GM19351 (cell line): ENCODE results near the gene DIS3.
"Not testable (repeated sequence)": the region's sequence is repeated elsewhere in the genome, so short reads cannot be mapped to it uniquely, and the experiment has no call there.

ENCODE experiments used
- ATAC-seq: cut with Tn5 transposase; IDR thresholded peaks from one replicate; pipeline ENCODE4 v1.9.1; 2021; ENCODE audit warnings: mild to moderate bottlenecking, moderate library complexity; ENCODE audit not compliant: unreplicated experiment

Gene DIS3, protein sequence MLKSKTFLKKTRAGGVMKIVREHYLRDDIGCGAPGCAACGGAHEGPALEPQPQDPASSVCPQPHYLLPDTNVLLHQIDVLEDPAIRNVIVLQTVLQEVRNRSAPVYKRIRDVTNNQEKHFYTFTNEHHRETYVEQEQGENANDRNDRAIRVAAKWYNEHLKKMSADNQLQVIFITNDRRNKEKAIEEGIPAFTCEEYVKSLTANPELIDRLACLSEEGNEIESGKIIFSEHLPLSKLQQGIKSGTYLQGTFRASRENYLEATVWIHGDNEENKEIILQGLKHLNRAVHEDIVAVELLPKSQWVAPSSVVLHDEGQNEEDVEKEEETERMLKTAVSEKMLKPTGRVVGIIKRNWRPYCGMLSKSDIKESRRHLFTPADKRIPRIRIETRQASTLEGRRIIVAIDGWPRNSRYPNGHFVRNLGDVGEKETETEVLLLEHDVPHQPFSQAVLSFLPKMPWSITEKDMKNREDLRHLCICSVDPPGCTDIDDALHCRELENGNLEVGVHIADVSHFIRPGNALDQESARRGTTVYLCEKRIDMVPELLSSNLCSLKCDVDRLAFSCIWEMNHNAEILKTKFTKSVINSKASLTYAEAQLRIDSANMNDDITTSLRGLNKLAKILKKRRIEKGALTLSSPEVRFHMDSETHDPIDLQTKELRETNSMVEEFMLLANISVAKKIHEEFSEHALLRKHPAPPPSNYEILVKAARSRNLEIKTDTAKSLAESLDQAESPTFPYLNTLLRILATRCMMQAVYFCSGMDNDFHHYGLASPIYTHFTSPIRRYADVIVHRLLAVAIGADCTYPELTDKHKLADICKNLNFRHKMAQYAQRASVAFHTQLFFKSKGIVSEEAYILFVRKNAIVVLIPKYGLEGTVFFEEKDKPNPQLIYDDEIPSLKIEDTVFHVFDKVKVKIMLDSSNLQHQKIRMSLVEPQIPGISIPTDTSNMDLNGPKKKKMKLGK

GRCh38 chr13:72781451-72782439, at the start of gene DIS3, which contains the start of gene PIBF1:
TSS of gene DIS3 (minus strand) at chr13:72781900. CDS start at chr13:72781832, 68 bp downstream.
TSS of gene PIBF1 (plus strand) at chr13:72782133. CDS start at chr13:72783470, 1,337 bp downstream.
- peak; percentile 93 for ATAC-seq

GRCh38 chr13:72823724-72824123, 42.0 kb upstream of the DIS3 start:
- ATAC-seq, result no peak

DNA sequence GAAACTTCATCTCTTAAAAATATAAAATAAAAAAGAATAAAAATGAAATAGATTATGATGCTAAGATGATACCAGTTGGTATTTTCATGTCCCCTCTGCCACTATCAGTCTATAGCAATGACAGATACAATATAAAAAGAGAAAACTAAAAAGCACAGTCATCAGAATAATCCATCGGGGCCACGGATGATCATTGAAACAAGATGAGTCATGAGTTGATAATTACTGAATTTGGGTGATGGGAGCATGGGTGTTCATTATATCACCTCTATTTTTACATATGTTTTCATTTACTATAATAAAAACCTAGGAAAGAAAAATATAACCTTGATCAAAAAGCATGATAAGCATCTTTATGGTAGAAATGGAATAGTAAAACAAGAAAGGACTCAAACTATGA, 41.4 kb upstream of the DIS3 start:
- no peak for ATAC-seq

DNA sequence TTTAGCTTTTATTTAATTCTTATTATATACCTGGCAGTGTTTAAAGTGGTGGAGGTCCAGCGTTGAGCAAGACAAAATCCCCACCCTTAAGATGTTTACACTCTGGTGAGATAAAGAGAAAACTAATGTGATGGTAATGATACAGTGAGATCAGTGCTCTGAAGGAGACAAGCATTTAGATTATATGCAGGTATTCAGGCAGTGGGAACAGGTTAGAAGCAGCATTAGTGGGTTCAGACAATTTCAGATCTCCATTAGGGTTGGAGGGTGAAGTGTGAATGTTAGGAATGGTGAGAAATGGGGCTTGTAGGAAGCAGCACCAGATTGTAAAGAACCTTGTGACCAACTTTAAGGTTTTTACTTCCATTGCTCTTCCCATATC, 39.2 kb upstream of the DIS3 start:
- ATAC-seq, result no peak

- no peak for ATAC-seq
Observed at GRCh38 chr13:72820156-72820897, 38.6 kb upstream of the DIS3 start.

GRCh38 chr13:72808917-72809500, 27.3 kb upstream of the DIS3 start:
- ATAC-seq, result no peak

- ATAC-seq, result not testable (repeated sequence)
Observed at GRCh38 chr13:72806514-72806913, 24.8 kb upstream of the DIS3 start.

GRCh38 chr13:72805676-72806346, 24.1 kb upstream of the DIS3 start:
- ATAC-seq, result no peak

DNA sequence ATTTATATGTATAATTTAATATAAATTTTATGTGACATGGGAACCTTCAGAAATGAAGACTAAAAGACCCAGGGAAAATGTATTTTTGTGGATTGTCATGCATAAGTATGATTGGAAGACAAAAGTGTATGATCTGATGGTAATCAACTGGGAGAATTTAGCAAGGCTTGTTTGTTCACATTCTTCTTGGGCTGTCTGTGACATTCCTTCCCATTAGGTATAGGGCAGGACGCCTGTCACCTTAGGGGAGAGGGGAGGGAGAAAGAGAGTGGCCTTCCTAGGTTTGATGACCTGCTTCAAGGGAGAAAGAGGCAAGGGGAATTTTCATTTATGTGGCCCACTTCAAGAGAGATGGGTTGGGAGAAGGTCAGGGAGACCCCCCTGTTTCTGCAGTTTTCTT, 22.6 kb upstream of the DIS3 start:
- ATAC-seq, result no peak

DNA sequence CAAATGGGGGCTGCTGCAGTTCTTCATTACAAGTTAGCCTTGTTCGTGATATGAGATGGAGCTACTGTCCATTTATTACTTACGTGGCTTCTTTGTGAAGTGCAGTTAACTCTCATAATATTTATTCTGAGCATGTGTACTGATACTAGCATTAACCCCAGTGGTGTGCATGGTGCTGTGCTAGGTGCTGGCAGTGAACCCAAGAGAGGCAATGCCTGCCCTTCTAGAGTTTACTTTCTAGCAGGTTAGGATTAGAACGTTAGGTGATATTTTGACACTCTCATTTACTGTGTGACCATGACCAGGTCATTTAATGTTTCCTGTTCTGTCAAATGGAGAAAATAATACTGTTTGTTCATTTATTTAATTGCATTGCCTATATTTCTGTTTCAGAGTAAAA, 17.1 kb upstream of the DIS3 start:
- ATAC-seq, result no peak

DNA sequence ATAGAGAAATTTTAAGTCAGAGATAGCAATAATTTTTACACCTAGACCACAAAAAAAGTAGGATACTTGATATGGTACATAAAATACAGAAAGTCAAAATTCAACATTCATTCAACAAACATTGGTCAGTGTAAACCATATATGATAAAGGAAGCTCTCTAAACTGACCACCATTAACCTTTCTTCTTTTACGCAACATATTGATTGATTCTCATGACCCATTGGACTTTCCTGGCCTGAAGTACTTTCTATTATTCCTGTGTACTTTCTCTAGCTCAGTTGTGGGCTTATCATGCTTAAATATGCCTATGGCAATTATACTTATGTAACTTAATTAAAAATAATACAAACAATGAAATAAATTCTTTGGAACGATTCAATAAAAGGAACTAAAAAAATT, 10.9 kb upstream of the DIS3 start:
- ATAC-seq, result no peak

DNA sequence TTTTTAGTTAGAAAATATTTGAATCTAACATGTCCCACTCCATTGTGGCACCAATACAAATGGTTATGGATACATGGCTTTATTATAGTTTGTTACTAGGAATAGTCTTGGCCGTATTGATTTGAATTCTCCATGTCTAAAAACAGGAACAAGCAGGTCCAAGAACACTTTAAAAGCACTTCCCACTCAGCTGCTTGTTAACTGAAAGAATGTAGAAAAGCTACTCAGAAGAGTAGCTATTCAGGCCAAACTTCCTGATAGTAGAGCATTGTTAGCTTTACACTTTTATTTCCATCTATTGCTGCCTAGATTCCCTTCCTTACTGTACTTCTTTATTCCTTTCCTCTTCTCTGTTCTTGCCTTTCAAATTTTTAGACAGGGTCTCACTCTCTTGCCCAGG, 7.1 kb upstream of the DIS3 start:
- no peak for ATAC-seq

DNA sequence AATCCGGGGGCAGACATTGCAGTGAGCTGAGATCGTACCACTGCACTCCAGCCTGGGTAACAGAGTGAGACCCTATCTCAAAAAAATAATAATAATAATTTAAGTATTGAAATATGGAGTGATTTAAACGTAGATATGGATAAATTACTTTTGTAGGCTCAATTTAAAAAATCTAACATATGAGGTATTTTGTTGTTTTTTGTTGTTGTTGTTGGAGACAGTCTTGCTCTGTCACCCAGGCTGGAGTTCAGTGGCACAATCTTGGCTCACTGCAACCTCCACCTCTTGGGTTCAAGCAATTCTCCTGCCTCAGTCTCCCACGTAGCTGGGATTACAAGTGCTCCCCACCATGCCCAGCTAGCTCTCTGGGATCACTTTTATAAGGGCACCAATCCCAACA, 3.0 kb upstream of the DIS3 start:
- not testable (repeated sequence) for ATAC-seq

DNA sequence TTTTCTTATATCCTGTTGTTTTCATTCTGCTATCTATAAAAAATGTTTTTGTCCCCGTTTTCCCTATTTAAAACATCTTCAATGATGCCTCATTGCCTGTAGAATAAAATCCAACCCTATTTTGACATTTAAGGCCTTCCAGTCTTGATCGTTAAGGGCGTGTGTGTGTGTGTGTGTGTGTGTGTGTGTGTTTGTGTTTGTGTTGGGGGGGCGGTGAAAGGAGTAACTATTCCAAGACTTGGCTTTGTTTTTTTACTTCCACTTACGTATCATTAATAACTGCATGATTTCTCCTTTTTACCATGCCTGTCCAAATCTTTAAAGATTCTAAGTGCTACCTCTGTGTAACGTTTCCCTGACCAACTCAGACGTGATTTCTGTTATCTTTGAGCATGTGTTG, 1.0 kb upstream of the DIS3 start:
- no peak for ATAC-seq

DNA sequence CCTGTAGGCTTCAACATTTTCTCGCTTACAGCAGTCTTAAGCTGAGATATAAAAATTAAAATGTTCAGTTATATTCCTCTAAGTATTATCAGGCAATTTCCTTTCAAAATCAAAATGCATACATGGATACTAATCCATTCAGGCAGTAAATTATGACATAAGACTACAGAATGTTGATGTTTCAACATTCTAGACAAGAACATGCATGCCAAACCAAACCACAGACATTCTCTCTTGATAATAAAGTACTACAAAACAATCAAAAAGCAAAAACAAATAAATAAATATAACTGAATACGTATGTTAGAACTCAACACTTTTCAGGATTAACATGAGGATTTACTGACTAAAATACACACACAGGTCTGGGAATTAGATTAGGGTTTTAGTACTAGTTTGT, 7.7 kb downstream of the DIS3 start:
- no peak for ATAC-seq

GRCh38 chr13:72763411-72763810, 18.3 kb downstream of the DIS3 start:
- no peak for ATAC-seq

- no peak for ATAC-seq
Observed at GRCh38 chr13:72760189-72760588, 21.5 kb downstream of the DIS3 start.

GRCh38 chr13:72757792-72758535, 23.7 kb downstream of the DIS3 start:
- no peak for ATAC-seq
